Brain microvascular endothelial cell (primary cell): ENCODE results near the gene USP3.

ENCODE experiments used
- DNase-seq: peaks from one replicate; pipeline ENCODE4 v3.0.0-alpha.2; 2020
- H3K27ac ChIP-seq: fragments of 250-450 bp; sonication (Bioruptor Pico); 2 replicates; pipeline ENCODE4 v1.5.1; 2020; ENCODE audit warnings: mild to moderate bottlenecking, moderate library complexity
- H3K27me3 ChIP-seq: fragments of 250-450 bp; sonication (Bioruptor Pico); replicated peaks from 2 replicates; pipeline ENCODE4 v1.5.1; 2020; ENCODE audit warnings: mild to moderate bottlenecking
- H3K36me3 ChIP-seq: fragments of 250-450 bp; sonication (Bioruptor Pico); replicated peaks from 2 replicates; pipeline ENCODE4 v1.5.1; 2020; ENCODE audit warnings: mild to moderate bottlenecking
- H3K4me3 ChIP-seq: 2 replicates; pipeline ENCODE4 v1.5.1; 2011; ENCODE audit warnings: low read depth, mild to moderate bottlenecking, control low read depth, low read length, moderate library complexity
- CTCF ChIP-seq: IDR thresholded peaks from 2 replicates; pipeline ENCODE4 v1.5.1; 2011; ENCODE audit warnings: low read depth, mild to moderate bottlenecking, moderate library complexity, low read length, control low read depth, inconsistent platforms; ENCODE audit errors: missing control alignments
- in situ Hi-C: cut with HindIII; loops from 2 replicates; pipeline ENCODE4 v1.10.0; 2017; ENCODE audit warnings: low sequenced_read_pairs, low pct_ligation_motif_present

The USP3 gene

GRCh38 chr15:63491116-63491827 is 13.1 kb upstream of the USP3 start:
- Histone ChIP-seq H3K4me3 (no peak overlapping the region), H3K27me3 (no peaks in the 10 kb centered on the region), H3K27ac (no peak overlapping the region), H3K36me3 (no peaks in the 10 kb centered on the region)
- in situ Hi-C loops: no loop called here
- no peak for DNase-seq
- TF ChIP-seq CTCF: no peak

GRCh38 chr15:63491979-63492378 is 12.4 kb upstream of the USP3 start:
- in situ Hi-C loops: no loop called here
- peak; percentile 69 for DNase-seq
- no peak for TF ChIP-seq CTCF
- no peaks in the 10 kb centered on the region for H3K36me3 ChIP-seq
- H3K27ac ChIP-seq: no peak overlapping the region
- H3K27me3 ChIP-seq: no peaks in the 10 kb centered on the region
- H3K4me3 ChIP-seq: no peak overlapping the region

- no peak for TF ChIP-seq CTCF
- in situ Hi-C loops: no loop called here
- no peak overlapping the region for H3K4me3 ChIP-seq
- no peaks in the 10 kb centered on the region for H3K27me3 ChIP-seq
- no peaks in the 10 kb centered on the region for H3K36me3 ChIP-seq
- no peak for DNase-seq
- no peak overlapping the region for H3K27ac ChIP-seq
These were observed 11.8 kb upstream of the USP3 start for GRCh38 chr15:63492541-63493077.

GRCh38 chr15:63493436-63493835 is 11.0 kb upstream of the USP3 start:
- Histone ChIP-seq H3K27me3 (no peaks in the 10 kb centered on the region), H3K36me3 (no peaks in the 10 kb centered on the region), H3K27ac (no peak overlapping the region), H3K4me3 (no peak overlapping the region)
- no peak for DNase-seq
- in situ Hi-C loops: no loop called here
- TF ChIP-seq CTCF: no peak

GRCh38 chr15:63494408-63494807 is 10.0 kb upstream of the USP3 start:
- no peak for DNase-seq
- Histone ChIP-seq H3K36me3 (no peaks in the 10 kb centered on the region), H3K27ac (no peak overlapping the region), H3K27me3 (no peaks in the 10 kb centered on the region), H3K4me3 (no peak overlapping the region)
- no peak for TF ChIP-seq CTCF
- in situ Hi-C loops: no loop called here

GRCh38 chr15:63495343-63495742 is 9.1 kb upstream of the USP3 start:
- Histone ChIP-seq H3K36me3 (no peaks in the 10 kb centered on the region), H3K27ac (no peak overlapping the region), H3K4me3 (no peak overlapping the region), H3K27me3 (no peaks in the 10 kb centered on the region)
- TF ChIP-seq CTCF: no peak
- DNase-seq: no peak
- in situ Hi-C loops: no loop called here
